Upper lobe of left lung (tissue), 6 donors: Measurements from ENCODE around the gene DNAJC1. TPM values are rescaled to one million over a fixed set of nuclear protein-coding genes. Genes with fewer than 3 reads are reported as not detected.

Experiments used
- ATAC-seq, 2 donors: fragments of 200-7000 bp; cut with Tn5 transposase; one replicate each; pipeline ENCODE4 v1.9.1; 2022; ENCODE audit warnings: mild to moderate bottlenecking in 2 of 2, moderate library complexity in 2 of 2; ENCODE audit not compliant: low FRiP score in 2 of 2
- DNase-seq, 2 donors: peaks; one replicate each; pipeline ENCODE4 v3.0.0-alpha.2; 2019 to 2020
- H3K27ac ChIP-seq, 4 donors: fragments of 200-600 bp; sonication (generic); one replicate each; pipeline ENCODE4 v1.5.1; 2016 to 2019
- H3K27me3 ChIP-seq, 4 donors: fragments of 200-600 bp; sonication (generic); one replicate each; pipeline ENCODE4 v1.5.1; 2017 to 2019
- H3K36me3 ChIP-seq, 4 donors: fragments of 200-600 bp; sonication (generic); one replicate each; pipeline ENCODE4 v1.5.1; 2016 to 2019
- H3K4me1 ChIP-seq, 4 donors: fragments of 200-600 bp; sonication (generic); one replicate each; pipeline ENCODE4 v1.5.1; 2018 to 2019
- H3K4me3 ChIP-seq, 4 donors: fragments of 200-600 bp; sonication (generic); one replicate each; pipeline ENCODE4 v1.5.1; 2017 to 2019; ENCODE audit warnings: mild to moderate bottlenecking in 2 of 4, moderate library complexity in 1 of 4
- H3K9me3 ChIP-seq, 4 donors: fragments of 200-600 bp; sonication (generic); one replicate each; pipeline ENCODE4 v1.5.1; 2018 to 2019
- EP300 ChIP-seq, 4 donors: sonication (generic); formaldehyde crosslinking; IDR thresholded peaks; one replicate each; pipeline ENCODE4 v1.5.1; 2017; ENCODE audit warnings: antibody characterized with exemption in 4 of 4, control low read depth in 2 of 4
- POLR2A ChIP-seq, 4 donors: fragments of 450-650 bp; IDR thresholded peaks; one replicate each; pipeline ENCODE4 v1.5.1; 2016 to 2017; ENCODE audit warnings: antibody characterized with exemption in 4 of 4, mild to moderate bottlenecking in 2 of 4
- POLR2AphosphoS5 ChIP-seq, 2 donors: sonication (generic); formaldehyde crosslinking; IDR thresholded peaks; one replicate each; pipeline ENCODE4 v1.5.1; 2017; ENCODE audit warnings: antibody characterized with exemption in 2 of 2
- WGBS, 2 donors: methylation state at CpG; one replicate each; pipeline ENCODE4 v1.1.5; 2017 to 2018; 5-methylcytosine and 5-hydroxymethylcytosine counted together
- small RNA-seq, 4 donors: library from RNA; depleted of rRNA; stranded (forward); fragments of <200 nt; gene quantifications; one replicate each; pipeline ENCODE3, GENCODE V24; 2016
- total RNA-seq, 6 donors: library from RNA; depleted of rRNA in 4 of 6; stranded (reverse); fragments of >200 nt in 4 of 6; gene quantifications; one replicate each; pipeline versions ENCODE4 v1.1.0 to v1.2.1, GENCODE V29; 2016 to 2021
- TF ChIP-seq, protein P1 (sequence below), 6 experiments: fragments of 450-650 bp in 4 of 6; fragments of 200-600 bp in 2 of 6; sonication (generic) in 2 of 6; IDR thresholded peaks; one replicate each; pipeline ENCODE4 v1.5.1; 2016 to 2019; ENCODE audit warnings: antibody characterized with exemption in 6 of 6
- donor health status: DM: no; HTN: no; CAD: no; lungs with moderate emphysema.
- donor health status: DM: no; HTN: yes; CAD: no; lungs with severe emphysema.

The DNAJC1 gene
- total RNA-seq, 6 donors from 2014 or later: 30.8 to 106 (median 74.1) TPM

DNA sequence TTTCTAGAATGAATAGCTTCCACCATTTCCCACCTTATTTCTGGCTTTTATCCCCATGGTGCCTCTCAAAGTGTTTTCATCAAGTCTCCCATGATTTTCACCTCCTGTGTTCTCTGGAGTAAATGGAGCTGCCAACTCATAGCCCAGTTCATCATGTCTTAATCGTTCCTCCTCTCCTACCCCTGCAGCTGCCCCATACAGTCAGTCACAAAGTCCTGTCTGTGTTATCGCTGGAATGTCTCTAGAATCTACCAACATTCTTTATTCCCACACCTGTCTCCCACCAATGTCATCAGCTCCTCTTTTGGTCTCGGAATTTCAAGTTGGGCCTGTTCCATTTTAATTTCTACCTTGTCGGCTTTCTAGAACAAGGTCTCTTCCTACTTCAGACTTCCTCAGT lies 290.6 kb downstream of the DNAJC1 start:
- 88 to 98% methylated on average over 4 of the region's 4 CpGs for whole genome bisulfite sequencing, 2 donors
- no peak overlapping the region for H3K4me3 ChIP-seq
- H3K36me3 ChIP-seq: peaks cover 4 to 26% (median 13%) of the 10 kb centered on the region in 4 donors
- H3K27ac ChIP-seq: no peak overlapping the region
- H3K4me1 ChIP-seq: no peaks in the 10 kb centered on the region
- no peaks in the 10 kb centered on the region for H3K27me3 ChIP-seq
- no peaks in the 10 kb centered on the region for H3K9me3 ChIP-seq
- TF ChIP-seq EP300 (IDR thresholded peaks at IDR 0.05) (no peak), POLR2A (IDR thresholded peaks at IDR 0.05) (no peak), POLR2AphosphoS5 (IDR thresholded peaks at IDR 0.05) (no peak)
- TF ChIP-seq, protein P1, sequence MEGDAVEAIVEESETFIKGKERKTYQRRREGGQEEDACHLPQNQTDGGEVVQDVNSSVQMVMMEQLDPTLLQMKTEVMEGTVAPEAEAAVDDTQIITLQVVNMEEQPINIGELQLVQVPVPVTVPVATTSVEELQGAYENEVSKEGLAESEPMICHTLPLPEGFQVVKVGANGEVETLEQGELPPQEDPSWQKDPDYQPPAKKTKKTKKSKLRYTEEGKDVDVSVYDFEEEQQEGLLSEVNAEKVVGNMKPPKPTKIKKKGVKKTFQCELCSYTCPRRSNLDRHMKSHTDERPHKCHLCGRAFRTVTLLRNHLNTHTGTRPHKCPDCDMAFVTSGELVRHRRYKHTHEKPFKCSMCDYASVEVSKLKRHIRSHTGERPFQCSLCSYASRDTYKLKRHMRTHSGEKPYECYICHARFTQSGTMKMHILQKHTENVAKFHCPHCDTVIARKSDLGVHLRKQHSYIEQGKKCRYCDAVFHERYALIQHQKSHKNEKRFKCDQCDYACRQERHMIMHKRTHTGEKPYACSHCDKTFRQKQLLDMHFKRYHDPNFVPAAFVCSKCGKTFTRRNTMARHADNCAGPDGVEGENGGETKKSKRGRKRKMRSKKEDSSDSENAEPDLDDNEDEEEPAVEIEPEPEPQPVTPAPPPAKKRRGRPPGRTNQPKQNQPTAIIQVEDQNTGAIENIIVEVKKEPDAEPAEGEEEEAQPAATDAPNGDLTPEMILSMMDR (IDR thresholded peaks at IDR 0.05): no peak
- ATAC-seq: no peak
- DNase-seq: no peak

- H3K27me3 ChIP-seq: no peaks in the 10 kb centered on the region
- DNase-seq: no peak
- WGBS, 2 donors: 87 to 93% methylated on average over 3 of the region's 3 CpGs
- no peak for TF ChIP-seq POLR2A (IDR thresholded peaks at IDR 0.05)
- TF ChIP-seq EP300 (IDR thresholded peaks at IDR 0.05): no peak
- TF ChIP-seq, protein P1 (IDR thresholded peaks at IDR 0.05): no peak
- no peak for TF ChIP-seq POLR2AphosphoS5 (IDR thresholded peaks at IDR 0.05)
- no peaks in the 10 kb centered on the region for H3K9me3 ChIP-seq
- H3K27ac ChIP-seq: no peak overlapping the region
- ATAC-seq: no peak
- H3K4me3 ChIP-seq: no peak overlapping the region
- H3K36me3 ChIP-seq: no peaks in the 10 kb centered on the region
- H3K4me1 ChIP-seq: no peaks in the 10 kb centered on the region
Observed at GRCh38 chr10:21707498-21707897, 296.0 kb downstream of the DNAJC1 start.

Small RNA genes within 50 kb of the gene (small RNA-seq; reads per million reads assigned to genes)
- gene RN7SKP219 (0 reads per million in 4 donors), gene RN7SKP37 (0 reads per million in 4 donors)

Other genes starting within 250 kb of the DNAJC1 start
- not detected for gene EBLN1, start 214.3 kb upstream of the DNAJC1 start, total RNA-seq